Neural progenitor cell (in vitro differentiated cells): ENCODE measurements around the gene ANAPC10. TPM values are rescaled to one million over a fixed set of nuclear protein-coding genes. Genes with fewer than 3 reads are reported as not detected.

Experiments
- DNase-seq: peaks from one replicate; pipeline ENCODE4 v3.0.0-alpha.2; 2016; ENCODE audit warnings: low spot score
- H2AFZ ChIP-seq: fragments of 200-600 bp; sonication (generic); replicated peaks from 2 replicates; pipeline ENCODE4 v1.6.1; 2016; ENCODE audit warnings: antibody characterized with exemption
- H3F3A ChIP-seq: fragments of 200-600 bp; sonication (generic); 2 replicates; pipeline ENCODE4 v1.6.1; 2016; ENCODE audit warnings: antibody characterized with exemption, low read depth
- H3K27ac ChIP-seq: fragments of 200-600 bp; sonication (generic); 2 replicates; pipeline ENCODE4 v1.5.1; 2016; ENCODE audit warnings: mild to moderate bottlenecking
- H3K27me3 ChIP-seq: fragments of 200-600 bp; sonication (generic); 2 replicates; pipeline ENCODE4 v1.6.1; 2016; ENCODE audit warnings: mild to moderate bottlenecking, moderate library complexity
- H3K36me3 ChIP-seq: fragments of 200-600 bp; sonication (generic); 2 replicates; pipeline ENCODE4 v1.5.1; 2016
- H3K4me1 ChIP-seq: fragments of 200-600 bp; sonication (generic); 2 replicates; pipeline ENCODE4 v1.6.1; 2016; ENCODE audit warnings: mixed run types
- H3K4me2 ChIP-seq: fragments of 200-600 bp; sonication (generic); 2 replicates; pipeline ENCODE4 v1.6.1; 2016
- H3K4me3 ChIP-seq: fragments of 200-600 bp; sonication (generic); 2 replicates; pipeline ENCODE4 v1.5.1; 2016
- H3K79me2 ChIP-seq: fragments of 200-600 bp; sonication (generic); 2 replicates; pipeline ENCODE4 v1.6.1; 2016; ENCODE audit warnings: low read depth
- H3K9ac ChIP-seq: fragments of 200-600 bp; sonication (generic); 2 replicates; pipeline ENCODE4 v1.6.1; 2016
- H3K9me3 ChIP-seq: fragments of 200-600 bp; sonication (generic); 2 replicates; pipeline ENCODE4 v1.5.1; 2016; ENCODE audit warnings: low read depth
- H4K20me1 ChIP-seq: fragments of 200-600 bp; sonication (generic); 2 replicates; pipeline ENCODE4 v1.6.1; 2016; ENCODE audit warnings: low read depth
- H3K27ac Mint-ChIP-seq: 3 replicates; pipeline ENCODE4 v1.8.0; 2021; ENCODE audit warnings: mixed read lengths
- H3K27me3 Mint-ChIP-seq: 2 replicates; pipeline ENCODE4 v1.8.0; 2022; ENCODE audit warnings: low read depth, mild to moderate bottlenecking, inconsistent platforms, moderate library complexity, mixed read lengths; ENCODE audit not compliant: insufficient read depth
- H3K36me3 Mint-ChIP-seq: 3 replicates; pipeline ENCODE4 v1.8.0; 2021; ENCODE audit warnings: mixed read lengths
- H3K4me1 Mint-ChIP-seq: 3 replicates; pipeline ENCODE4 v1.8.0; 2021; ENCODE audit warnings: mixed read lengths
- H3K4me3 Mint-ChIP-seq: 3 replicates; pipeline ENCODE4 v1.8.0; 2021; ENCODE audit warnings: mild to moderate bottlenecking, moderate library complexity, mixed read lengths
- H3K9me3 Mint-ChIP-seq: 3 replicates; pipeline ENCODE4 v1.8.0; 2020; ENCODE audit warnings: mixed read lengths
- EZH2 ChIP-seq: fragments of 200-600 bp; sonication (generic); IDR thresholded peaks from 2 replicates; pipeline ENCODE4 v1.6.1; 2017; ENCODE audit warnings: antibody characterized with exemption, mild to moderate bottlenecking, moderate library complexity
- EZH2phosphoT487 ChIP-seq: fragments of 200-600 bp; sonication (generic); IDR thresholded peaks from 2 replicates; pipeline ENCODE4 v1.6.1; 2017; ENCODE audit warnings: antibody characterized with exemption
- total RNA-seq: library from RNA; depleted of rRNA; stranded (reverse); fragments of >200 nt; gene quantifications from 2 replicates; pipeline ENCODE4 v1.2.3, GENCODE V29; 2015; ENCODE audit warnings: low replicate concordance
- TF ChIP-seq, protein P1 (sequence below): fragments of 200-600 bp; sonication (generic); IDR thresholded peaks from 2 replicates; pipeline ENCODE4 v1.5.1; 2017; ENCODE audit warnings: antibody characterized with exemption, mild to moderate bottlenecking

ANAPC10 gene
- total RNA-seq, 1 donor from 2014 or later, result 48.4 TPM

GRCh38 chr4:144985531-144985930 lies 112.5 kb downstream of the ANAPC10 start:
- H3F3A ChIP-seq, result no peaks in the 10 kb centered on the region
- no peaks in the 10 kb centered on the region for H3K27me3 Mint-ChIP-seq
- H3K36me3 Mint-ChIP-seq, result peaks cover 10% of the 10 kb centered on the region
- no peaks in the 10 kb centered on the region for H3K4me1 ChIP-seq
- no peaks in the 10 kb centered on the region for H3K9me3 ChIP-seq
- H3K27me3 ChIP-seq, result no peaks in the 10 kb centered on the region
- H3K4me2 ChIP-seq, result no peak overlapping the region
- H3K4me1 Mint-ChIP-seq, result no peaks in the 10 kb centered on the region
- H3K79me2 ChIP-seq, result no peaks in the 10 kb centered on the region
- no peak overlapping the region for H2AFZ ChIP-seq
- H3K4me3 ChIP-seq, result no peak overlapping the region
- no peak overlapping the region for H3K4me3 Mint-ChIP-seq
- no peak for TF ChIP-seq EZH2
- TF ChIP-seq, protein P1, sequence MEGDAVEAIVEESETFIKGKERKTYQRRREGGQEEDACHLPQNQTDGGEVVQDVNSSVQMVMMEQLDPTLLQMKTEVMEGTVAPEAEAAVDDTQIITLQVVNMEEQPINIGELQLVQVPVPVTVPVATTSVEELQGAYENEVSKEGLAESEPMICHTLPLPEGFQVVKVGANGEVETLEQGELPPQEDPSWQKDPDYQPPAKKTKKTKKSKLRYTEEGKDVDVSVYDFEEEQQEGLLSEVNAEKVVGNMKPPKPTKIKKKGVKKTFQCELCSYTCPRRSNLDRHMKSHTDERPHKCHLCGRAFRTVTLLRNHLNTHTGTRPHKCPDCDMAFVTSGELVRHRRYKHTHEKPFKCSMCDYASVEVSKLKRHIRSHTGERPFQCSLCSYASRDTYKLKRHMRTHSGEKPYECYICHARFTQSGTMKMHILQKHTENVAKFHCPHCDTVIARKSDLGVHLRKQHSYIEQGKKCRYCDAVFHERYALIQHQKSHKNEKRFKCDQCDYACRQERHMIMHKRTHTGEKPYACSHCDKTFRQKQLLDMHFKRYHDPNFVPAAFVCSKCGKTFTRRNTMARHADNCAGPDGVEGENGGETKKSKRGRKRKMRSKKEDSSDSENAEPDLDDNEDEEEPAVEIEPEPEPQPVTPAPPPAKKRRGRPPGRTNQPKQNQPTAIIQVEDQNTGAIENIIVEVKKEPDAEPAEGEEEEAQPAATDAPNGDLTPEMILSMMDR, result no peak
- no peak for TF ChIP-seq EZH2phosphoT487
- no peak overlapping the region for H3K27ac ChIP-seq
- peaks cover 11% of the 10 kb centered on the region for H3K9me3 Mint-ChIP-seq
- H3K27ac Mint-ChIP-seq, result no peak overlapping the region
- H3K36me3 ChIP-seq, result no peaks in the 10 kb centered on the region
- DNase-seq, result no peak
- no peak overlapping the region for H3K9ac ChIP-seq
- no peaks in the 10 kb centered on the region for H4K20me1 ChIP-seq

DNA sequence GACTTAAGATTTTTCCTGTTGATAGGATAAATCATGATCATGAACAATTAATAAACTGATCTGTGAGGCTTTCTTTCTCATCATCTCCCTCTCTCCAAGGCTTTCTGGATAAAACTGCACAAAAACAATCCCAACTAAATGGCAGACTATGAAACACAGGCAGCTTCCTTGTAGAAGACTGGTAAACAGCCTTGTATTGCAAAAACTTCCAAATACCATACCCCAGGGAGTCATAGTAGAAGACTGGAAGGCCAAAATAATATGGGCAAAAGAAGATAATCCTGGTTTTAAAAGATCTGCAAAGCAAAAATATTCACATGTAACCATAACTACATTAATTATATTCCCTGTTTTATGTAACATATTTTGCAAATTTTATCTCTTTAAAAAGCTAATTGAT lies 113.0 kb downstream of the ANAPC10 start:
- Histone ChIP-seq H3K9me3 (no peaks in the 10 kb centered on the region), H3K79me2 (no peaks in the 10 kb centered on the region), H3K4me3 (no peak overlapping the region), H3K9ac (no peak overlapping the region), H3K36me3 (no peaks in the 10 kb centered on the region), H3K4me1 (no peaks in the 10 kb centered on the region), H4K20me1 (no peaks in the 10 kb centered on the region), H2AFZ (no peak overlapping the region), H3K27me3 (no peaks in the 10 kb centered on the region), H3K4me2 (no peak overlapping the region), H3K27ac (no peak overlapping the region), H3F3A (no peaks in the 10 kb centered on the region)
- Mint-ChIP-seq H3K4me1 (no peaks in the 10 kb centered on the region), H3K27ac (no peak overlapping the region), H3K36me3 (peaks cover 9% of the 10 kb centered on the region), H3K9me3 (peaks cover 15% of the 10 kb centered on the region), H3K4me3 (no peak overlapping the region), H3K27me3 (no peaks in the 10 kb centered on the region)
- no peak for DNase-seq
- TF ChIP-seq, protein P1, result no peak
- TF ChIP-seq EZH2phosphoT487 (no peak), EZH2 (no peak)

DNA sequence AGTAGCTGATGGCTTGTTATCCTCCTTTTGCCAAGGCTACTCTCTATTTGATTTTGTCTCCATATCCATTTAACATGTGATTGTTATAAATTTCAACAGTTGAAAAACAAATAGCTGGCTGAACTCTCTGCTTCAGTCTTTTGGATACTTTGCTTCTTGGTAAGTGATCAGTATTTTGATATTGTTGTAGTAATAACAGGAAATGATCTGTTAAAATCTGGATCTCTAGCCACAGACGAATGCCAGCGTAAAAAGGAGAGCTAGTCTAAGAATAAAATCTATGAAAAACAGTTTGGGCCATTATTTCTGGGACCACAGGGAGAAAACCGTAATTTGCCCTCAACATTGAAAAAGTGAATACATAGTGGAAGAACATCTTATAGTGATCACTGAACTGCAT lies 113.8 kb downstream of the ANAPC10 start:
- no peaks in the 10 kb centered on the region for H3F3A ChIP-seq
- H3K27me3 Mint-ChIP-seq, result no peaks in the 10 kb centered on the region
- TF ChIP-seq EZH2phosphoT487 (no peak), EZH2 (no peak)
- TF ChIP-seq, protein P1, result no peak

More for the DNA sequence above, 113.8 kb downstream of the ANAPC10 start:
- no peaks in the 10 kb centered on the region for H4K20me1 ChIP-seq
- DNase-seq, result no peak
- no peak overlapping the region for H3K4me3 ChIP-seq
- H3K27ac ChIP-seq, result no peak overlapping the region
- Mint-ChIP-seq H3K27ac (no peak overlapping the region), H3K4me1 (peaks cover 2% of the 10 kb centered on the region), H3K36me3 (peaks cover 9% of the 10 kb centered on the region), H3K4me3 (no peak overlapping the region), H3K9me3 (peaks cover 19% of the 10 kb centered on the region)
- no peaks in the 10 kb centered on the region for H3K9me3 ChIP-seq
- H2AFZ ChIP-seq, result no peak overlapping the region
- no peaks in the 10 kb centered on the region for H3K36me3 ChIP-seq
- H3K4me2 ChIP-seq, result no peak overlapping the region
- H3K79me2 ChIP-seq, result no peaks in the 10 kb centered on the region
- H3K27me3 ChIP-seq, result no peaks in the 10 kb centered on the region
- H3K4me1 ChIP-seq, result no peaks in the 10 kb centered on the region
- H3K9ac ChIP-seq, result no peak overlapping the region
